Neural cell (in vitro differentiated cells): ENCODE results near the gene C3.

Source experiments
- POLR2AphosphoS5 ChIP-seq: IDR thresholded peaks from 2 replicates; pipeline ENCODE4 v1.6.1; 2012
- TF ChIP-seq, protein P1 (sequence below): fragments of 450-650 bp; IDR thresholded peaks from 2 replicates; pipeline ENCODE4 v1.5.1; 2014; ENCODE audit warnings: antibody characterized with exemption, mild to moderate bottlenecking, moderate library complexity; ENCODE audit not compliant: poor library complexity, severe bottlenecking

DNA sequence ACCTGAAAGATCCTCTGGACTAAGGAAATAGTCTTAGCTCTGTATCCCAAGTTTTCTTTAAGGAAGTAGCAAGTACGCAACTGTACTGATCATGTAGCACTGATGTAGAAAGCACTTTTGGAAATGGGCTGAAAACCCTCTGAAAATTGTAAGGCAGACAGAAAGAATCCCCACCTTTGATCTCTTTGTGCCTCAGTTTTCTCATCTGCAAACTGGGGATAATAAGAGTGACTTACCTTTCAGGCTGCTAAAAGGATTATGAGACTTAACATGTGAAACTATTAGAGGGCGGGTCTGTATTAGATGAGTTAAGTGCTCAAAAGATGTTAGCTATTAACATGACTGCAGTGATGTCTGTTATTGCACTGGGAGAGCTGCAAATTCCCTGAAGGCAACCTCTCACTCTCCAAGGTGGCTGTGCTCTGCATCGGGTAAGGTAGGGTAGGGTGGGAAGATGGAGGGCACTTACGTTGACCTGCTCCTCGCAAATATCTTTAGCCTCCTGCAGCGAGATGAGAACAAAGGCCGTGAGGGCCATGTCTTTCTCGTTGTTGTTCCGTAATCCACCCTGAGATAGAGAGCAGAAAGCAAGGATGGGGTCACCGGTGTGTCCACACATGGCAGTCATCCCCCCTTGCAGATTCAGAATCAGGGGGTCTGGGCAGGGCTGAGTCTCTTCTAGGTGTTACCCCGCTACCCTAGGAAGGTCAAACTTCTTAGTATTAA lies 30.1 kb downstream of the C3 start:
- TF ChIP-seq, protein P1, sequence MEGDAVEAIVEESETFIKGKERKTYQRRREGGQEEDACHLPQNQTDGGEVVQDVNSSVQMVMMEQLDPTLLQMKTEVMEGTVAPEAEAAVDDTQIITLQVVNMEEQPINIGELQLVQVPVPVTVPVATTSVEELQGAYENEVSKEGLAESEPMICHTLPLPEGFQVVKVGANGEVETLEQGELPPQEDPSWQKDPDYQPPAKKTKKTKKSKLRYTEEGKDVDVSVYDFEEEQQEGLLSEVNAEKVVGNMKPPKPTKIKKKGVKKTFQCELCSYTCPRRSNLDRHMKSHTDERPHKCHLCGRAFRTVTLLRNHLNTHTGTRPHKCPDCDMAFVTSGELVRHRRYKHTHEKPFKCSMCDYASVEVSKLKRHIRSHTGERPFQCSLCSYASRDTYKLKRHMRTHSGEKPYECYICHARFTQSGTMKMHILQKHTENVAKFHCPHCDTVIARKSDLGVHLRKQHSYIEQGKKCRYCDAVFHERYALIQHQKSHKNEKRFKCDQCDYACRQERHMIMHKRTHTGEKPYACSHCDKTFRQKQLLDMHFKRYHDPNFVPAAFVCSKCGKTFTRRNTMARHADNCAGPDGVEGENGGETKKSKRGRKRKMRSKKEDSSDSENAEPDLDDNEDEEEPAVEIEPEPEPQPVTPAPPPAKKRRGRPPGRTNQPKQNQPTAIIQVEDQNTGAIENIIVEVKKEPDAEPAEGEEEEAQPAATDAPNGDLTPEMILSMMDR = no peak
- no peak for TF ChIP-seq POLR2AphosphoS5
